ENCODE data around the gene ODF4. TPM values are rescaled to one million over a fixed set of nuclear protein-coding genes. Genes with fewer than 3 reads are reported as not detected.

The ODF4 gene
- total RNA-seq, 1 experiment from 2014 or later: not detected

DNA sequence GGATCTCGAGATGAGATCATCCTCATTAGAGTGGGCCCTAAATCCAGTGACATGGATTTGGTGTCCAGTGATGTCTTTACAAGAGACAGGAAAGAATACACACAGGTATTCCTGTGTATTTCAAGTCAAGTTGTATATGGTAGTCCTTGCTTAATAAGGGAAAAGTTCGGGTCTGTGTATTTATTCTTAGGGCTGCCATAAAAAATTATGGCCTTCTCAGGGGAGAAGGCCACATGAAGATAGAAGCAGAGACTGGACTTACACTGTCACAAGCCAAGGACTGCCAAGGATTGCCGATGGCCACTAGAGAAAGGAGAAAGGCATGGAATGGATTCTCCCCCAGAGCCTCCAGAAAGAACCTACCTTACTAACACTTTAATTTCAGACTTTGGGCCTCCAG, 28.6 kb downstream of the ODF4 start:
- CTCF ChIA-PET: no interaction called here
- no TSS peak for BruUV-seq (replicated peaks)
- Histone ChIP-seq H3K27ac (ENCODE audit: low read depth, low read length, poor library complexity, severe bottlenecking) (no peak overlapping the region), H3K4me1 (ENCODE audit: insufficient read depth, low read length, poor library complexity, severe bottlenecking) (no peaks in the 10 kb centered on the region), H3K4me3 (ENCODE audit: low read depth, low read length, poor library complexity, severe bottlenecking) (no peak overlapping the region), H3K27me3 (replicated peaks; ENCODE audit: insufficient read depth, low read depth, low read length, poor library complexity) (no peaks in the 10 kb centered on the region), H3K36me3 (ENCODE audit: insufficient read depth, low read length, poor library complexity, severe bottlenecking) (peaks cover 30% of the 10 kb centered on the region), H3K9me3 (ENCODE audit: low read depth, low read length, poor library complexity, severe bottlenecking) (no peaks in the 10 kb centered on the region)
- no peak for DNase-seq (ENCODE audit: low spot score)
- POLR2A ChIA-PET (ENCODE audit: low non-redundant PET): no interaction called here
- no peak for TF ChIP-seq EZH2 (IDR thresholded peaks at IDR 0.05; ENCODE audit: borderline replicate concordance, low read depth, low read length, poor library complexity, severe bottlenecking)
- TF ChIP-seq, protein P1, sequence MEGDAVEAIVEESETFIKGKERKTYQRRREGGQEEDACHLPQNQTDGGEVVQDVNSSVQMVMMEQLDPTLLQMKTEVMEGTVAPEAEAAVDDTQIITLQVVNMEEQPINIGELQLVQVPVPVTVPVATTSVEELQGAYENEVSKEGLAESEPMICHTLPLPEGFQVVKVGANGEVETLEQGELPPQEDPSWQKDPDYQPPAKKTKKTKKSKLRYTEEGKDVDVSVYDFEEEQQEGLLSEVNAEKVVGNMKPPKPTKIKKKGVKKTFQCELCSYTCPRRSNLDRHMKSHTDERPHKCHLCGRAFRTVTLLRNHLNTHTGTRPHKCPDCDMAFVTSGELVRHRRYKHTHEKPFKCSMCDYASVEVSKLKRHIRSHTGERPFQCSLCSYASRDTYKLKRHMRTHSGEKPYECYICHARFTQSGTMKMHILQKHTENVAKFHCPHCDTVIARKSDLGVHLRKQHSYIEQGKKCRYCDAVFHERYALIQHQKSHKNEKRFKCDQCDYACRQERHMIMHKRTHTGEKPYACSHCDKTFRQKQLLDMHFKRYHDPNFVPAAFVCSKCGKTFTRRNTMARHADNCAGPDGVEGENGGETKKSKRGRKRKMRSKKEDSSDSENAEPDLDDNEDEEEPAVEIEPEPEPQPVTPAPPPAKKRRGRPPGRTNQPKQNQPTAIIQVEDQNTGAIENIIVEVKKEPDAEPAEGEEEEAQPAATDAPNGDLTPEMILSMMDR (conservative IDR thresholded peaks at IDR 0.05; ENCODE audit: low read depth, low read length): no peak
- intact Hi-C loops (cut with micrococcal nuclease; ENCODE audit: unreplicated experiment): no loop called here

DNA sequence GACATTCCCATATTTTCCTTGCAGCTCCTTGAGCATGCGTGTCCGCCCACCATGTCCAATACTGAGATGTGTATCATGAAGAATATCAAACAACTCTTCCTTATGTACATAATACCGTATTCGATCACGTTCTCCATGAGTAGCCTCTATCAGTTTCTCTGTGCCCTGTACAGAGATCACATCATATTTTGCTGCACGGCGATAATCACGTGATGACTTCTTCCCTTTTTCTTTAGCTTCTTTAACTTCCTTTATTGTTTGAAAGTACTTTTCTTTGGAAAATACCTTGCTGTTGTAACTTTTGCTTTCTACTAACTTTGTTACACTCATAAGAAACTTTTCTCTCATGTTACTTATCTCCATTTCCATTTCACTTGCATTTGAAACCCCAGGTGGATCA, 30.3 kb downstream of the ODF4 start:
- peaks cover 30% of the 10 kb centered on the region for H3K36me3 ChIP-seq (ENCODE audit: insufficient read depth, low read length, poor library complexity, severe bottlenecking)
- no peak for TF ChIP-seq EZH2 (IDR thresholded peaks at IDR 0.05; ENCODE audit: borderline replicate concordance, low read depth, low read length, poor library complexity, severe bottlenecking)
- TF ChIP-seq, protein P1 (conservative IDR thresholded peaks at IDR 0.05; ENCODE audit: low read depth, low read length): no peak
- BruUV-seq (replicated peaks): no TSS peak
- no peaks in the 10 kb centered on the region for H3K27me3 ChIP-seq (replicated peaks; ENCODE audit: insufficient read depth, low read depth, low read length, poor library complexity)
- ChIA-PET POLR2A (ENCODE audit: low non-redundant PET) (no interaction called here), CTCF (no interaction called here)
- H3K27ac ChIP-seq (ENCODE audit: low read depth, low read length, poor library complexity, severe bottlenecking): no peak overlapping the region
- H3K9me3 ChIP-seq (ENCODE audit: low read depth, low read length, poor library complexity, severe bottlenecking): no peaks in the 10 kb centered on the region
- no peak for DNase-seq (ENCODE audit: low spot score)
- no peak overlapping the region for H3K4me3 ChIP-seq (ENCODE audit: low read depth, low read length, poor library complexity, severe bottlenecking)
- no peaks in the 10 kb centered on the region for H3K4me1 ChIP-seq (ENCODE audit: insufficient read depth, low read length, poor library complexity, severe bottlenecking)
- intact Hi-C loops (cut with micrococcal nuclease; ENCODE audit: unreplicated experiment): no loop called here

DNA sequence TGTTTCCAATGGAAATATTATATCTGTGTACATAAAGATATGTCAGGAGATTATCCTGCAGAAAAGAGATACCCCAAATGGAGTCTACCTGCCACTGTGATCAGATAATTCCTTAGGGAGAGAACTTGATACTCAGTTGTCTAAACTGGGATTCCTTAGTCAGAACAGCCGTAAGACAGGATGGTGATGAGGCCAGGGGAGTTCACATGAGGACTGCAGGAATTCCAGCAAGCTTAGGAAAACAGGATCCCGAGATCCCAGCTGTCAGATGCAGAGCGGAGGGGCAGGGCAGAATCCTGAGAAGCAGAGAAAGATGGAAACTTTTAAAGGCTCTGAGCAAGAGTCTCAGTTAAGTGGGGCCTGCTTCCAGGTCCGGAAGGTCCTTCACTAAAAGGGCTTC, 32.1 kb downstream of the ODF4 start:
- ChIA-PET CTCF (no interaction called here), POLR2A (ENCODE audit: low non-redundant PET) (no interaction called here)
- Histone ChIP-seq H3K36me3 (ENCODE audit: insufficient read depth, low read length, poor library complexity, severe bottlenecking) (peaks cover 32% of the 10 kb centered on the region), H3K27me3 (replicated peaks; ENCODE audit: insufficient read depth, low read depth, low read length, poor library complexity) (no peaks in the 10 kb centered on the region), H3K9me3 (ENCODE audit: low read depth, low read length, poor library complexity, severe bottlenecking) (no peaks in the 10 kb centered on the region), H3K4me1 (ENCODE audit: insufficient read depth, low read length, poor library complexity, severe bottlenecking) (peaks cover 14% of the 10 kb centered on the region), H3K4me3 (ENCODE audit: low read depth, low read length, poor library complexity, severe bottlenecking) (no peak overlapping the region), H3K27ac (ENCODE audit: low read depth, low read length, poor library complexity, severe bottlenecking) (no peak overlapping the region)
- no TSS peak for BruUV-seq (replicated peaks)
- no peak for TF ChIP-seq EZH2 (IDR thresholded peaks at IDR 0.05; ENCODE audit: borderline replicate concordance, low read depth, low read length, poor library complexity, severe bottlenecking)
- TF ChIP-seq, protein P1 (conservative IDR thresholded peaks at IDR 0.05; ENCODE audit: low read depth, low read length): no peak
- DNase-seq (ENCODE audit: low spot score): no peak
- intact Hi-C loops (cut with micrococcal nuclease; ENCODE audit: unreplicated experiment): no loop called here
